IMR-90 (cell line): ENCODE results near the gene HEPHL1. TPM values are rescaled to one million over a fixed set of nuclear protein-coding genes. Genes with fewer than 3 reads are reported as not detected.

Source experiments
- ATAC-seq: fragments of 200-7000 bp; cut with Tn5 transposase; 2 replicates; pipeline ENCODE4 v1.9.1; 2020; ENCODE audit warnings: low read depth, mild to moderate bottlenecking, moderate library complexity
- BruUV-seq: library from RNA; stranded (reverse); fragments of 400-500 nt; replicated peaks from 2 replicates; lab custom pipeline; 2021; lab: Mats Ljungman, UMichigan
- CTCF ChIA-PET: fragments of 300-600 bp; formaldehyde crosslinking; extraction: SDS; loops from one replicate; lab custom pipeline; 2021; ENCODE audit warnings: antibody characterized with exemption; lab: Yijun Ruan, JAX
- POLR2A ChIA-PET: fragments of 300-600 bp; sonication (Branson Sonifier 250); formaldehyde crosslinking; loops from one replicate; lab custom pipeline; 2022; ENCODE audit warnings: antibody characterized with exemption; ENCODE audit not compliant: unreplicated experiment; lab: Charles Lee
- DNase-seq: peaks from one replicate; pipeline ENCODE4 v3.0.0; 2013
- H2AFZ ChIP-seq: replicated peaks from 2 replicates; pipeline ENCODE3; 2013; ENCODE audit warnings: low read length, mild to moderate bottlenecking; ENCODE audit not compliant: poor library complexity
- H2AK5ac ChIP-seq: 2 replicates; pipeline ENCODE4 v1.6.1; 2013; ENCODE audit warnings: low read depth, low read length, inconsistent platforms
- H2AK9ac ChIP-seq: replicated peaks from 2 replicates; pipeline ENCODE3; 2013; ENCODE audit warnings: mild to moderate bottlenecking, low read depth, low read length, moderate library complexity; ENCODE audit not compliant: poor library complexity
- H2BK120ac ChIP-seq: 2 replicates; pipeline ENCODE4 v1.6.1; 2013; ENCODE audit warnings: low read depth, low read length, inconsistent platforms
- H2BK15ac ChIP-seq: 3 replicates; pipeline ENCODE4 v1.6.1; 2013; ENCODE audit warnings: low read depth, low read length, inconsistent platforms
- H2BK20ac ChIP-seq: 2 replicates; pipeline ENCODE4 v1.6.1; 2013; ENCODE audit warnings: low read depth, mild to moderate bottlenecking, inconsistent platforms, low read length, moderate library complexity
- H2BK5ac ChIP-seq: 2 replicates; pipeline ENCODE4 v1.6.1; 2013; ENCODE audit warnings: mild to moderate bottlenecking, low read depth, low read length, inconsistent platforms; ENCODE audit not compliant: poor library complexity, severe bottlenecking
- H3K14ac ChIP-seq: replicated peaks from 2 replicates; pipeline ENCODE4 v1.6.1; 2013; ENCODE audit warnings: low read depth, low read length, inconsistent platforms
- H3K18ac ChIP-seq: 2 replicates; pipeline ENCODE4 v1.6.1; 2013; ENCODE audit warnings: low read depth, low read length, control low read depth
- H3K23ac ChIP-seq: 2 replicates; pipeline ENCODE4 v1.6.1; 2013; ENCODE audit warnings: low read depth, low read length, inconsistent platforms
- H3K27ac ChIP-seq: 2 replicates; pipeline ENCODE4 v1.5.1; 2013; ENCODE audit warnings: mild to moderate bottlenecking, control low read depth, low read length; ENCODE audit not compliant: insufficient read depth
- H3K27me3 ChIP-seq: 2 replicates; pipeline ENCODE4 v1.6.1; 2013; ENCODE audit warnings: low read length; ENCODE audit not compliant: control insufficient read depth, insufficient read depth
- H3K36me3 ChIP-seq: 2 replicates; pipeline ENCODE4 v1.6.1; 2013; ENCODE audit warnings: low read length, mixed read lengths; ENCODE audit not compliant: control insufficient read depth, insufficient read depth
- H3K4ac ChIP-seq: 2 replicates; pipeline ENCODE4 v1.6.1; 2013; ENCODE audit warnings: low read depth, low read length, inconsistent platforms
- H3K4me1 ChIP-seq: 2 replicates; pipeline ENCODE4 v1.6.1; 2013; ENCODE audit warnings: low read length, mixed read lengths; ENCODE audit not compliant: control insufficient read depth, insufficient read depth
- H3K4me2 ChIP-seq: 2 replicates; pipeline ENCODE4 v1.6.1; 2013; ENCODE audit warnings: low read depth, mild to moderate bottlenecking, control low read depth, low read length, moderate library complexity
- H3K4me3 ChIP-seq: 2 replicates; pipeline ENCODE4 v1.5.1; 2013; ENCODE audit warnings: low read depth, mild to moderate bottlenecking, control low read depth, low read length, moderate library complexity; ENCODE audit not compliant: insufficient read depth
- H3K56ac ChIP-seq: 2 replicates; pipeline ENCODE4 v1.6.1; 2013; ENCODE audit warnings: low read length, inconsistent platforms; ENCODE audit not compliant: insufficient read depth; ENCODE audit errors: extremely low read depth
- H3K79me1 ChIP-seq, 2 experiments: 2 replicates each; pipeline ENCODE4 v1.6.1; 2013; ENCODE audit warnings: low read length in 2 of 2, inconsistent platforms in 1 of 2, low read depth in 1 of 2
- H3K9ac ChIP-seq: 2 replicates; pipeline ENCODE4 v1.6.1; 2013; ENCODE audit warnings: low read depth, low read length, control low read depth
- H3K9me1 ChIP-seq: 2 replicates; pipeline ENCODE4 v1.6.1; 2013; ENCODE audit warnings: low read length, inconsistent platforms; ENCODE audit not compliant: insufficient read depth
- H3K9me3 ChIP-seq: 2 replicates; pipeline ENCODE4 v1.6.1; 2013; ENCODE audit warnings: low read length; ENCODE audit not compliant: control insufficient read depth, insufficient read depth
- H4K20me1 ChIP-seq: 2 replicates; pipeline ENCODE4 v1.6.1; 2013; ENCODE audit warnings: low read length, inconsistent platforms; ENCODE audit not compliant: insufficient read depth
- H4K5ac ChIP-seq: 2 replicates; pipeline ENCODE4 v1.6.1; 2013; ENCODE audit warnings: mild to moderate bottlenecking, low read depth, low read length, control low read depth
- H4K8ac ChIP-seq, 2 experiments: 2 replicates each; pipeline ENCODE4 v1.6.1; 2013; ENCODE audit warnings: low read depth in 2 of 2, low read length in 2 of 2, control low read depth in 1 of 2, inconsistent platforms in 1 of 2
- H4K91ac ChIP-seq: 2 replicates; pipeline ENCODE4 v1.6.1; 2013; ENCODE audit warnings: low read depth, low read length, inconsistent platforms; ENCODE audit not compliant: insufficient read depth
- CEBPB ChIP-seq: IDR thresholded peaks from 2 replicates; pipeline ENCODE4 v1.6.1; 2012; ENCODE audit warnings: low read depth, low read length, improper control_type of control experiment
- FOS ChIP-seq: fragments of 150-350 bp; IDR thresholded peaks from 2 replicates; pipeline ENCODE4 v1.6.1; 2016; ENCODE audit warnings: low read depth, low read length
- MAFK ChIP-seq: IDR thresholded peaks from 2 replicates; pipeline ENCODE4 v1.6.1; 2012; ENCODE audit warnings: low read depth, low read length, improper control_type of control experiment
- MXI1 ChIP-seq: IDR thresholded peaks from 2 replicates; pipeline ENCODE4 v1.6.1; 2012; ENCODE audit warnings: low read depth, mild to moderate bottlenecking, low read length, moderate library complexity, borderline replicate concordance
- NFE2L2 ChIP-seq: fragments of 150-350 bp; IDR thresholded peaks from 2 replicates; pipeline ENCODE4 v1.6.1; 2016; ENCODE audit warnings: low read depth, mild to moderate bottlenecking, low read length
- WGBS, 2 experiments: methylation state at CpG; one replicate each; pipeline versions ENCODE4 v1.1.5 to v1.1.7; 2013; ENCODE audit warnings: missing lambda C conversion rate in 2 of 2; ENCODE audit not compliant: insufficient read length in 1 of 2; ENCODE audit errors: extremely low coverage in 2 of 2; 5-methylcytosine and 5-hydroxymethylcytosine counted together
- dilution Hi-C: fragments of 300-500 bp; cut with HindIII; formaldehyde crosslinking; loops from one replicate; pipeline ENCODE4 v1.14.3; 2018; ENCODE audit warnings: low sequenced_read_pairs; ENCODE audit not compliant: unreplicated experiment
- in situ Hi-C: fragments of 300-500 bp; cut with MboI; formaldehyde crosslinking; loops from 3 replicates; pipeline ENCODE4 v1.14.3; 2019; ENCODE audit warnings: low sequenced_read_pairs, inconsistent platforms, mixed read lengths
- intact Hi-C: fragments of 100-400 bp; cut with micrococcal nuclease; formaldehyde crosslinking; loops from 2 replicates; pipeline ENCODE4 v1.10.0; 2022
- polyA plus RNA-seq, 3 experiments: library from polyadenylated mRNA; depleted of rRNA; stranded (reverse); fragments of >200 nt; gene quantifications; 2 replicates each; pipeline ENCODE4 v1.2.3, GENCODE V29; 2012; ENCODE audit warnings: low replicate concordance in 1 of 3
- total RNA-seq: library from RNA; depleted of rRNA; stranded (reverse); fragments of >200 nt; gene quantifications from 2 replicates; pipeline ENCODE4 v1.2.3, GENCODE V29; 2012
- TF ChIP-seq, protein P1 (sequence below): fragments of 150-350 bp; IDR thresholded peaks from 2 replicates; pipeline ENCODE4 v1.6.1; 2017; ENCODE audit warnings: mild to moderate bottlenecking, antibody characterized with exemption, low read length, low read depth

HEPHL1 gene
- total and polyA plus RNA-seq, 2 of the 4 experiments (the other 2 are of a cell fraction): under 0.01 to 0.02 TPM

DNA sequence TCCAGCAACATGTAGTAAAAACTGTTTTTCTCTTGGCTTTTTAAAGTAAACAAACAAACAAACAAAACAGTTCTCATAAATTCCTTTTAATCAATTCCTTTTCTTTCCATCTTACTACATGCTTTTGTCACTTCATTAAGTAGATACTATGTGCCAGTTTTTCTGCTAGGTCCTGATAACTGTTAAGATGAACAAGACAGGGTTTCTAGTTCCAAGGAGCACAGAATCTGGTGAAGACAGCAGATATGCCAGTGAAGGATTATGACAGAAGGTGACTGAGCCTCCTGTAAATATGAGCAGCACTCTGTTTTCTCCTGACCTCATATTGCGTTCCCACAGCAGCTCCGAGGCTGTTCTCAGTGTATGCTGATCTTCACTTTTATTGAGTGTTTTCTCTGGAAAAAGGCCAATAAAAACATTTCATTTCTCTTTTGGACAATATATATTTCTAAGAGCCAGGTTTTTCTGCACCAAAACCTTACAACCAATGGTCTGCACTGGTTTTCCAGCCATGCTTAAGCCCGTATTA lies 45.8 kb downstream of the HEPHL1 start:
- H4K20me1 ChIP-seq: no peaks in the 10 kb centered on the region
- ChIA-PET POLR2A (no interaction called here), CTCF (no interaction called here)
- H4K91ac ChIP-seq: no peak overlapping the region
- TF ChIP-seq, protein P1, sequence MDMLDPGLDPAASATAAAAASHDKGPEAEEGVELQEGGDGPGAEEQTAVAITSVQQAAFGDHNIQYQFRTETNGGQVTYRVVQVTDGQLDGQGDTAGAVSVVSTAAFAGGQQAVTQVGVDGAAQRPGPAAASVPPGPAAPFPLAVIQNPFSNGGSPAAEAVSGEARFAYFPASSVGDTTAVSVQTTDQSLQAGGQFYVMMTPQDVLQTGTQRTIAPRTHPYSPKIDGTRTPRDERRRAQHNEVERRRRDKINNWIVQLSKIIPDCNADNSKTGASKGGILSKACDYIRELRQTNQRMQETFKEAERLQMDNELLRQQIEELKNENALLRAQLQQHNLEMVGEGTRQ: no peak
- TF ChIP-seq FOS (no peak), MAFK (no peak), MXI1 (no peak), CEBPB (no peak), NFE2L2 (no peak)
- H3K4me3 ChIP-seq: no peak overlapping the region
- H3K14ac ChIP-seq: no peak overlapping the region
- no peak overlapping the region for H4K8ac ChIP-seq
- no peak overlapping the region for H2BK15ac ChIP-seq
- H3K4me2 ChIP-seq: no peak overlapping the region
- H3K9ac ChIP-seq: no peak overlapping the region
- H3K9me1 ChIP-seq: no peaks in the 10 kb centered on the region
- WGBS, 2 experiments: no CpG with 5 or more reads among the region's 3 CpGs
- dilution Hi-C loops (no loop called here), in situ Hi-C loops (no loop called here), intact Hi-C loops (no loop called here)
- H3K9me3 ChIP-seq: no peaks in the 10 kb centered on the region
- no peak overlapping the region for H3K56ac ChIP-seq
- H2BK120ac ChIP-seq: no peak overlapping the region
- no peak overlapping the region for H3K23ac ChIP-seq
- ATAC-seq (no peak), DNase-seq (no peak)
- no peaks in the 10 kb centered on the region for H3K79me1 ChIP-seq
- no peaks in the 10 kb centered on the region; the same call in 1 of the 2 replicates for H3K27me3 ChIP-seq
- H3K18ac ChIP-seq: no peak overlapping the region
- no peak overlapping the region for H2BK5ac ChIP-seq
- BruUV-seq: no TSS peak
- no peaks in the 10 kb centered on the region for H3K36me3 ChIP-seq
- no peak overlapping the region for H2BK20ac ChIP-seq
- H2AK9ac ChIP-seq: no peak overlapping the region
- H2AK5ac ChIP-seq: no peak overlapping the region
- H4K5ac ChIP-seq: no peak overlapping the region
- no peak overlapping the region for H3K4ac ChIP-seq
- no peak overlapping the region for H3K27ac ChIP-seq
- H3K4me1 ChIP-seq: no peaks in the 10 kb centered on the region
- H2AFZ ChIP-seq: no peak overlapping the region
